G401.6 (cell line): ENCODE measurements around the gene RNF113B.

ENCODE experiments used
- FAIRE-seq: peaks from 2 replicates; lab custom pipeline; 2012; peaks lifted over from hg19 to GRCh38; lab: Jason Lieb, UNC

The RNF113B gene

GRCh38 chr13:98173431-98174152 lies 3.5 kb downstream of the RNF113B start:
- peak; percentile 92 for FAIRE-seq

- no peak for FAIRE-seq
Measured at GRCh38 chr13:98172590-98173422, 4.3 kb downstream of the RNF113B start.

GRCh38 chr13:98171900-98172589 lies 5.0 kb downstream of the RNF113B start:
- FAIRE-seq: no peak

DNA sequence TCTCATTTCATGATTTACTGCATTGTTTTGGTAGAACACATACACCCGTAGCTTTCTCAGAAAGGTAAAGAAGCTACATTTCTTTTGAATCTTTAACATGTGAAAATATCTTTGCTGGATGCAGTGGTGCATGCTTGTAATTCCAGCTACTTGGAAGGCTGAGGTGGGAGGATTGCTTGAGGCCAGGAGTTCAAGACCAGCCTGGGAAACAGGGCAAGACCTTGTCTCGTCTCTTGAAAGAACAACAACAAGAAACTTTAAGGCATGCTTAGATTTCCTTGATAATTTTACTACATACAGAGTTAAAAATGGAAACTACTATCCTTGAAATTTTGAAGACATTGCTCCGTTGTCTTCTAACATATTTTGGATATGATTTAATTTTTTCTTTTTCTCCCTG lies 7.7 kb downstream of the RNF113B start:
- no peak for FAIRE-seq

DNA sequence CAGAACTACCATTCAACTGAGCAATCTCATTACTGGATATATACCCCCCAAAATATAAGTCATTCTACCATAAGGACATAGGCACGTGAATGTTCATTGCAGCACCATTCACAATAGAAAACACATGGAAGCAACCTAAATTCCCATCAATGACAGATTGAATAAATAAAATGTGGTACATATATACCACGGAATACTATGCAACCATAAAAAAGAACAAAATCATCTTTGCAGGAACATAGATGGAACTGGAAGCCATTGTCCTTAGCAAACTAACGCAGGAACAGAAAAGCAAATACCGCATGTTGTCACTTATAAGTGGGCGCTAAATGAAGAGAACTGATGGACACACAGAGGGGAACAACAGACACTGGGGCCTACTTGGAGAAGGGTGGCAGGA lies 14.1 kb downstream of the RNF113B start:
- no peak for FAIRE-seq

DNA sequence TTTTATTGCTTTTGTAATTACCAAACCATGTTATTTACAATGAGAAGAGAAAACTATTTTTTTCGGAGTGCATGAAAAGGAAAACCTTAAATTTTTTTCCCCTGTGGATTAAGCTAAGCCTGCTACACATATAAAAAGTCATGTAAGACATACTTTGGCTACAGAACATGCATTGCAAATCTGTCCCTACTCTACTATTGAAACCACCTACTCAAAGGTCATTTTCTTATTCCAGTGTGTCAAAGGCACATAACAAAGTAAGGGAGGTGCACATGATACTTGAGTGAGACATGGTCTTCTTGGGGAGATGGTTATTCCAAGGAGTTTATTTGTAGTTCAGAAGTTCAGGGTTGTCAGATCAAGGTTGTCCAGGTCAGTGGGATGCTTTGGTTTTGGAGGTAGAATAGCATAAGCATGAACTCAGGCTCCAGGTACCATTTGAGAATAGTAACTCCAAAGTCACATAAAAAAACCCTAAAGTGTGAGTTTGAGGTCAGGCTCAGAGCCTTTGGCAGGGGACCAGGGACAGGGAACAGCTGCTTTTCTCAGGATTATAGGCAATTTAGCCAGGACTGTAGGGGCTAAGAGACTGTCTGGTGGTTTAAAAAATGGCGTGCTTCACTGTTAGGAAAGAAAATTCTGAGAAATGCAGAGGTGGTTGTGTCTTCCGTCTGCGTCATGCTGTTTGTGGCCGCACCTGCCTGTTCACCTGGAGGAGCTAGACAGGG lies 18.7 kb downstream of the RNF113B start:
- no peak for FAIRE-seq

DNA sequence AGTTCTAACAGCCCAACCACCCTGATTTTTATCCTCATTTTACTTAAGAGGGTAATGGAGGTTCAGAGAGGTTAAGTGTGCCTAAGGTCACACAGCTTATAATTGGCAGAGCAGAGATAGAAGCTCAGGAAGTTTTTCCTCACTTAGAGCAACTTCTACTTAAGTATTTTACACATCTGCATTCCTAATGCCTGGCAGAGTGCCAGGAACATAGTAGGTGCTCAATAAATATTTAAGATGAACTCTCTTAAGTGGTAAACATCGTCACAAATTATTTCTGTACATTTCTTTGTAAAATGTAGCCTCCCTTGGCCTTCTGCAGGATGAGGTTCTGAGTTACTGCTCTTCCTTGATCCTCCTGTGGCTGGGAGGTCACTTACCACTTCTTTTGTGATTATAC lies 19.5 kb downstream of the RNF113B start:
- no peak for FAIRE-seq

GRCh38 chr13:98157188-98157587 lies 19.9 kb downstream of the RNF113B start:
- FAIRE-seq: no peak

DNA sequence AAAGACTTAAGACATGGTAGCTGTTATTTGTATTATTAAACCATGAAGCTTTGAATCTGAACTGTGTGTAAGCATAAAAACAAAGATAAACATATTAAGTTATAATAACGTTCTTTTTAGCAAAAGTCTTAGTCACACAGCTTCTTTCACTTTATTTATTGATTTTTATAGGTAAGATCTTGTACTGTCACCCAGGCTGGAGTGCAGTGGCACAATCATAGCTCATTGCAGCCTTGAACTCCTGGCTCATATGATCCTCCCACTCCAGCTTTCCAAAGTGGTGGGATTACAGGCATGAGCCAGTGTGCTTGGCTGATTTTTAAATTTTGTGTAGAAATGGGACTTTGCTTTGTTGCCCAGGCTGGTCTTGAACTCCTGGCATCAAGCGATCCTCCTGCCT lies 20.8 kb downstream of the RNF113B start:
- FAIRE-seq: no peak

GRCh38 chr13:98155475-98156109 lies 21.5 kb downstream of the RNF113B start:
- no peak for FAIRE-seq

GRCh38 chr13:98150832-98151479 lies 26.1 kb downstream of the RNF113B start:
- FAIRE-seq: no peak

DNA sequence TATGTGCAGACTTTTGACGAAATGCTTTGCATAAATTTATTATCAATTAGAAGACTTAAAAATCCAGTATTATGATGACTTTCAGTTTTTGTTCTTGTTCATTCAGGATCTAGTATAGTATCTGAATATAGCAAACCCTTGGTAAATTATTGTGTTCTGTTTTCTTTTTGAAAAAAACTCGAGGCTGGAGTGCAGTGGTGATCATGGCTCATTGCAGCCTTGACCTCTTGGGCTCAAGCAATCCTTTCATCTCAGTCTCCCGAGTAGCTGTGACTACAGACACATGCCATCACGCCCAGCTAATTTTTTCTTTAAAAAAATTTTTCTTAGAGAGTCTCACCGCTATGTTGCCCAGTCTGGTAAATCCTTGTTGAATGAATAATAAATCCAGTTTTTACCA lies 29.5 kb downstream of the RNF113B start:
- no peak for FAIRE-seq

DNA sequence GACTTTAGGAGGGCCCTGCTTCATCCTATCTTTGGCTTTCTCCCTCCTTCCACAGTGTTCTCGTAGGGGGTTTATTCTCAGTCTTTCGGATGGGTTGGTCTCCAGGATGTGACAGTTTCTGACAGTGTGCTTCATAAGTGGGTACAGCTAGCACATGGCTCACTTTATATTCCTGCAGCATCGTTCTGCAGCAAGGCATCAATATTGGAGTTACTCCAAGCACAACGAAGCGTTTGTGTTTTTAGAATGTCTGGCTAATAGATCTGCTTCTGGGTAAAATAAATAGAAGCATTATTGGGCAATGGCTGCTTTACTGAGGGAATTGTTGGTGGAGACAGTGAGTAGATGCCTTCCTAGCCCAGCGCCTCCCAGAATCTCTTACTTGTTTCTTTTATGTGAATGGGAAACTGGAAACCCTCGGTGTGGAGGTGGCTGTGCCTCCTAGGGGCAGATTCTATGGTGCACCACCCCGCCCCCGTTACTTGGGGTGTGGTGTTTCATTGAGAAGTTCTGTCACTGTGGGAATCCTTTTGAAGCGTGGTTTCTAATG lies 32.2 kb downstream of the RNF113B start:
- FAIRE-seq: no peak

DNA sequence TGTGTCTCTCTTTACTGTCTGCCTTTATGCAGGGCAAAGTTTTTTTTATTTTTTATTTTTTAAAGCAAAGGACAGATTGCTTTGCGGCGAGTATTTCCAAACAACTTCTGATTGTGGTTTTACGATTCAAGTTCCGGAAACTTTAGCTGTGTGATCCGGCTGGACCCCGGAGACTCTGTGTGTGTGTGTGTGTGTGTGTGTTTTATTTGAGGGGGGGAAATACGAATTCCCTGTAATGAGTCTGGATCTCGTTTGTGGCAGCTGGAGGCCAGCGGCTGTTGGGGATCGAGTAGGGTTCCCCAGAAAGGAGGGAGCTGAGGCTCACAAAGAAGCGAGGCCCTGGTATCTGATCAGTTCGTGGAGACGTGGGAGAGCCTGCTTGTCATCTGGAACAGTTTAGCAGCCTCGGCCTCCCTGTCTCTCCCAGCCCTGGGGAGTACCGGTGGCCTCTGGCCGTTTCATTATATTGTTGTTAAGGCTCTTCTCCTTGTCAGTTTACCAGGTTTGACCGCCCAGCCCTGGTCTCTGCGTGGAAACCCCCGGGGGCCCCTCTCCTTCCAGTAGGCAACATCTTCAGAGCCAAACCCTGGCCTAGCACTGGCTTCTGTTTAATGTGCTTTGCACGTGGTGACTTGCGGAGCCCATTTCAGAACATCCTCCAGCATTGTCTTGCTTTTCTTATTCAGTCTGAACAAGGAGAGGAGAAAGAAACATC lies 32.9 kb downstream of the RNF113B start:
- no peak for FAIRE-seq

DNA sequence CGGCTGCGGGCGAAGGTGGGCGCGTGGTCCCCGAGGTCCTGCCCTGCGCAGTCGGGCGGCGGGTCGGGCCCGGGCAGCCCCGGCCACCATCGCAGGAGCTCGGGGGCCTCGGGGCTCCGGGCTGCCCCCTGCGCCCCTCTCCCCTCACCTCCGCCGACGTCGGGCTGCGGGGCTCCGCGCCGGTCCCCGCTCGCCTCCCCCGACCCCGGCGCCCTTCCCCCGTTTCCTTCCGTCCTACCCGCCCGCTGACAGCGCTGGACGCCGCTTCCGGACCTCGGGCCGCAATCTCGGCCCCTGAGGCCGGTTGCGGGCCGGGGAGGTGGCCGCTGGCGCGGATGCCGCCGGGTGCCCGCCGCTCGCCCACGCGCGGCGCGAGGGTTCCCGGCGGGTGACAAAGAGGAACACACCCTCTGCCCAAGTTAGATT lies 33.5 kb downstream of the RNF113B start:
- FAIRE-seq: no peak

GRCh38 chr13:98143157-98143553 lies 33.9 kb downstream of the RNF113B start:
- FAIRE-seq: no peak

GRCh38 chr13:98142380-98143156 lies 34.5 kb downstream of the RNF113B start, which contains the start of gene FARP1:
Gene FARP1 (plus strand): TSS chr13:98143094. CDS start chr13:98213243, 70,149 bp downstream.
- FAIRE-seq: no peak

- no peak for FAIRE-seq
Measured at GRCh38 chr13:98141509-98142379, 35.3 kb downstream of the RNF113B start.
